ENCODE results near the gene HAVCR2. TPM values are rescaled to one million over a fixed set of nuclear protein-coding genes. Genes with fewer than 3 reads are reported as not detected.
"Not testable (repeated sequence)": the region's sequence is repeated elsewhere in the genome, so short reads cannot be mapped to it uniquely, and the experiment has no call there.

HAVCR2 gene
- total RNA-seq, 1 donor from 2014 or later: 7.0 TPM

- no peak for DNase-seq
Measured at GRCh38 chr5:157088342-157088990, 20.4 kb downstream of the HAVCR2 start.

GRCh38 chr5:157086751-157087359 lies 22.0 kb downstream of the HAVCR2 start:
- DNase-seq: no peak

- DNase-seq: no peak
Measured at GRCh38 chr5:157085930-157086329, 22.9 kb downstream of the HAVCR2 start.

- DNase-seq: no peak
Measured at GRCh38 chr5:157080286-157080685, 28.6 kb downstream of the HAVCR2 start.

GRCh38 chr5:157076558-157076957 lies 32.3 kb downstream of the HAVCR2 start:
- peak; percentile 3 for DNase-seq

- no peak for DNase-seq
Measured at GRCh38 chr5:157072508-157072907, 36.3 kb downstream of the HAVCR2 start.

GRCh38 chr5:157069949-157070348 lies 38.9 kb downstream of the HAVCR2 start:
- DNase-seq: no peak

DNA sequence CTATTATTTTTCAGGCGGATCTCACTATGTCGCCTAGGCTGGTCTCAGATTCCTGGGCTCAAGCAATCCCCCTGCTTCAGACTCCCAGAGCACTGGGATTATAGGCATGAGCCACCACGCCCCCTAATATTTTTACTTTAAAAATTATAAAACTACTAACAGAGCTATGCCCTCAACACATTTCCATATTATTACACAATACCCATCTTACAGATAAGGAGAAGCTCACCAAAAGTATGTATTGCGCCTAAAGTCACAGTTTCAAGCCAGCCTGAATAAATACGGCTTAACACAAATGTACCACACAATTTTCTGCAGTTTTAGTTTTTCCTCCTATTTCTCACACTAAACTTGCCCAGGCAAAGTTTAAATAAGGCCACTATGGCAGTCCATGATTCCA lies 40.1 kb downstream of the HAVCR2 start:
- no peak for DNase-seq

DNA sequence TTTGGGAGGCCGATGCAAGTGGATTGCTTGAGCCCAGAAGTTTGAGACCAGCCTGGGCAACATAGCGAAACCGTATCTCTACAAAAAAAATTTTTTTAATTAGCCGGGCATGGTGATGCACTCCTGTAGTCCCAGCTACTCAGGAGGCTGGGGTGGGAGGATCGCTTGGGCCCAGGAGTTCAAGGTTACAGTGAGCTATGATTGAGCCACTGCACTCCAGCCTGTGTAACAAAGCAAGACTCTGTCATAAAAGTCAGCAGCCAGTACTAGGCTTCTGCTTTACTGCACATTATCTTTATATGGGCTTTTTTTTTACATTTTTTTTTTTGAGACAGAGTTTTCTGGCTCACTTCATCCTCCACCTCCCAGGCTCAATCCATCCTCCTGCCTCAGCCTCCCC lies 40.5 kb downstream of the HAVCR2 start:
- no peak for DNase-seq

GRCh38 chr5:157067005-157067404 lies 41.8 kb downstream of the HAVCR2 start:
- no peak for DNase-seq

DNA sequence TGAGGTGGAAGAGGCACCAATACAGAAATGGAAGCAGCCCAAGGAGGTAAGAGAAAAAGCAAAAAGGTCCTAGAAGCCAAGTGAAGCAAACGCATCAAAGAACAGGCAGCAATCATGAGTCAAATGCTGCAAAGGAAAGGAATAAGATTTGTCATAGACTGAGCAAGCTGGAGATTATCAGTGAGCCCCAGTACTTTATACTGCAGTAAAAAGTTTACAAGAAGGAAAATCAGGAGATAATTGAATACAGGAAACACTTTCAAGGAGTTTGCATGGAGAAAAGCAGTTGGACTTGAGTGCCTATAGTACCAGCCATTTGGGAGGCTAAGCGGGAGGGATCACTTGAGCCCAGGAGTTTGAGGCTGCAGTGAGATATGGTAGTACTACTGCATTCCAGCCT lies 42.8 kb downstream of the HAVCR2 start:
- DNase-seq: no peak

DNA sequence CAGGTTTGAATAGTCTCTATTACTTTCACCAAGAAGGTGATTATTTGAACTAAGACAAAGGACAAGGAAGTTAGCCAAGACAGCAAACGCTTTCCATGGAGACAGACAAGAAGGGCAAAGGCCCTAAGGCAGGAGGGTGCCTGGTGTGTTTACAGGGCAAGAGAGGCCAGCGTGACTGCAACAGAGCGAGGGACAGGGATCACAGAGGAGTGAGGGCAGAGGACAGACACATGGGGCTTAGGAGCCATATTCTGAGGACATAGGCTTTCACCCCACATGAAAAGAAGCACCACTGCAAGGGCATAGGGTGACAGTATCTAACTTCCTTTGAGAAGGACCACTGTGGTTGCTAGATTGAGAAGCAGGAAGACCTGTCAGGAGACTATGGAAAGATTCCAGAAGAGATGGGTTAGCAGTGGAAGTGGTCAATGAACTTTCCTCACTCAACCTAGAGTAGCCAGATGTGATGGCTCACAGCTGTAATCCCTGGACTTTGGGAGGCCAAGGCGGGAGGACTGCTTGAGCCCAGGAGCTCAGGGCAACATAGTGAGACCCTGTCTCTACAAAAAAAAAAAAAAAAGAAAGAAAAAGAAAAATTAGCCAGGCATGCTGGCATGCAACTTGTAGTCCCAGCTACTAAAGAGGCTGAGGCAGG lies 44.9 kb downstream of the HAVCR2 start:
- DNase-seq: no peak

DNA sequence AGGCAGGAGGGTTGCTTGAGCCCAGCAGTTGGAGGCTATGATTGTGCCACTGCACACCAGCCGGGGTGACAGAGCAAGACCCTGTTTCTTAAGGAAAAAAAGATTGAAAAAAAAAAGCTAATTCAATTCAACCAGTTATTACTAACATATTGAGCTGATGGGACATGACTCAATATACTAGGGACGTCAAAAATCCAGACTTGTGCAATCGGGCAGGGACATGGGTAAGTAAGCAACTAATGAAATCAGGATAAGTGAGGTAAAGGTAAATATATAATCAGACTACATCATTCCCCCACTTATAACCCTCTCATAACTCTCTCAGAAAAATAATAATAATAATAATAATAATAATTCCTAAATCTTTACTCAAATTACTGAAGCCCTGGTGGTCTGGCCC lies 49.0 kb downstream of the HAVCR2 start:
- no peak for DNase-seq

GRCh38 chr5:157059093-157059539 lies 49.7 kb downstream of the HAVCR2 start, which contains the start of gene HAVCR1:
HAVCR1 (minus strand) TSS chr5:157059116; CDS start chr5:157057943, 1,173 bp downstream.
- DNase-seq: no peak

GRCh38 chr5:157057459-157058370 lies 51.1 kb downstream of the HAVCR2 start:
- no peak for DNase-seq

GRCh38 chr5:157056848-157057247 lies 52.0 kb downstream of the HAVCR2 start:
- not testable (repeated sequence) for DNase-seq

DNA sequence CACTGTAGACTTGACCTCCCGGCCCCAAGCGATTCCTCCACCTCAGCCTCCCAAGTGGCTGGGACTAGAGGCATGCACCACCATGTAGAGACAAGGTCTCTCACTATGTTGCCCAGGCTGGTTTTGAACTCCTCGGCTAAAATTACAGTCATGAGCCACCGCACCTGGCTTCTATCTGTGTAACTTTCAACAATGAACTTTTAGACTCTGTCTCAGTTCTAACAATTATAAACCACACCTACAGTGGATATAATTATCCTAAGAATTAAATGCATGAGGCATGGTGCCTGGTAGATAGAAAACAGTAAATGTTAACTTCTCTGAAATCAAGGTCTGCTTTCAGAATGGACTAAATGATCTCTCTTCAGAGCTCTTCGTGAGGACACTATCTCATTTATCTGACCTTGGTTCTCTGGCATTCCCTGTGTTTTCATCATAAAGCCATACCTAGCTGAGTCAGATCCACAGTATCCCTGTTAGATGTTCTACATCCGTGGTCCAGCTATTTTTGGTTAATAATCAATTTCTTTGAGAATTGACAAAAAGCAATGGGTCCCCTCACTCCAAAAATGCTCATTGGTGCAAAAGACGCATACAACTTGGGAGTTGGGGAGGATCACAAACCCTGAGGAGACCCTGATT lies 57.1 kb downstream of the HAVCR2 start:
- DNase-seq: no peak

DNA sequence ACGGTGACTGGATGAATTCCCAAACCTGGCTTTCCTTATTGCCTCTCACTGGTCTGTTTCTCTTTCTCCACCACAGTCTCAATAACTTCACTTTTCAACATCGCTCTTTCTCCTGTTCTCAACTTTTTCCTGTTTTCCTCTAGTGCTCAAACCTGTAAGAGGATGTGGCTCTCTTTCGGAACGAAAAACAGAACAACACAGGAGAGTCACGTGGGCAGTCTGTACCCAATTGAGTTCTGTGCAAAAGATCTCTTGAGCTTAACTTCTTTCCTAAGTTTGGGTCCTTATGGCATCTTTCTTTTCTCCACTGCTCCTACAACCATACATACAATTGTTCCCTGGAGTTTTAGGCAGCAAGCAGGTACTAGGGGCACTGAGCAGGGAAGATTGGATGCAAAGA lies 58.8 kb downstream of the HAVCR2 start:
- DNase-seq: no peak

DNA sequence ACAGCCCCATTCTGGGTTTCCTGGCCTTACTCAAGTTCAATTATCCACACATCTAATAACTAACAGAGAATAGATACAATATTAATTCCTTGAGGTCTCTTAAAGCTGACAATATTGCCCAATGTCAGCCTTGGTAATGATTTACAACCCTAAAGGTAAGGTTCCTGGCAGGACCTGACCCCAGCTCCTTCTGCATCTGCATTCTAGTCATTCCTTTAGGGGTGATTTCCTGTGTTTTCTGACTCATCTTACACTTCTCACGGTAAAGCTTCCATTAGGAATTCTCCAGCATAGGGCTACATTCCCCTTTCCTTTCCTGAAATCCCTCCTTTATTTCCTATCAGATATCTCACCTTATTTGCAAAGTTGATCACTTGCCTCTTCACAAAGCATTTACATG lies 59.2 kb downstream of the HAVCR2 start:
- no peak for DNase-seq

DNA sequence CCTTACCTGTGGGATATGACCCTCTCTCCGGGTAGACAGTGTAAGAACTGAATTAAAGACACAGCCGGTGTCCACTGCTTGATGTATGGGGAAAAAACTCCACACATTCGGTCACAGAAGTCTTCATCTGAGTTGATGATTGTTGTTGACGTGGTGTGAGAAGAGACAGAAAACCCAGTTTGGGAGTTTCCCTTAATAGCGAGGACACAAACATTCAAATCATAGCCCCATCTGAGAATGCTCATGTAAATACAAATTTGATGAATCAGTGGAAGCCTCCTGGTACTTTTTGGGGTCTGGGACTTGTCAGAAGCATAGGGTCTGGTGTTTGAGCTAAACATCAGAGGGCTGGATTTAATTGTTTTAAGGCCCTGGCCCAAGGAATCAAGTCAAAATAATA lies 60.9 kb downstream of the HAVCR2 start:
- DNase-seq: no peak

GRCh38 chr5:157047016-157047415 lies 61.8 kb downstream of the HAVCR2 start:
- not testable (repeated sequence) for DNase-seq

GRCh38 chr5:157046041-157046440 lies 62.8 kb downstream of the HAVCR2 start:
- peak; percentile 33 for DNase-seq

All from occipital lobe (tissue), 2 donors.